Right atrium auricular region (tissue), 2 donors: ENCODE measurements around the gene HS3ST3A1. TPM values are rescaled to one million over a fixed set of nuclear protein-coding genes. Genes with fewer than 3 reads are reported as not detected.

ENCODE experiments used
- DNase-seq: peaks from one replicate; pipeline ENCODE4 v3.0.0-alpha.2; 2019; ENCODE audit warnings: low spot score
- H3K27ac ChIP-seq, 2 donors: fragments of 200-600 bp; sonication (generic); 1 replicate in 1 of 2; 2 replicates in 1 of 2; pipeline ENCODE4 v1.5.1; 2016 to 2019
- H3K27me3 ChIP-seq, 2 donors: fragments of 200-600 bp; sonication (generic); one replicate each; pipeline versions ENCODE4 v1.5.1 to v1.6.0; 2017 to 2019
- H3K36me3 ChIP-seq: fragments of 200-600 bp; sonication (generic); one replicate; pipeline ENCODE4 v1.5.1; 2016
- H3K4me1 ChIP-seq, 2 donors: fragments of 200-600 bp; sonication (generic); one replicate each; pipeline versions ENCODE4 v1.5.1 to v1.6.0; 2017 to 2019
- H3K4me3 ChIP-seq, 2 donors: fragments of 200-600 bp; sonication (generic); 1 replicate in 1 of 2; 2 replicates in 1 of 2; pipeline ENCODE4 v1.5.1; 2017 to 2019; ENCODE audit warnings: mild to moderate bottlenecking in 1 of 2, moderate library complexity in 1 of 2
- H3K9me3 ChIP-seq, 2 donors: fragments of 200-600 bp; sonication (generic); one replicate each; pipeline ENCODE4 v1.5.1; 2019
- total RNA-seq, 2 donors: library from RNA; depleted of rRNA; stranded (reverse); fragments of >200 nt; gene quantifications; one replicate each; pipeline ENCODE4 v1.1.0, GENCODE V29; 2016
- TF ChIP-seq, protein P1 (sequence below), 2 donors: fragments of 200-600 bp; sonication (generic); IDR thresholded peaks; one replicate each; pipeline ENCODE4 v1.5.1; 2019; ENCODE audit warnings: antibody characterized with exemption in 2 of 2

Gene HS3ST3A1
- total RNA-seq, 2 donors from 2014 or later: 5.6 TPM; not detected in 1

GRCh38 chr17:13495423-13495822 is 106.3 kb downstream of the HS3ST3A1 start:
- TF ChIP-seq, protein P1, sequence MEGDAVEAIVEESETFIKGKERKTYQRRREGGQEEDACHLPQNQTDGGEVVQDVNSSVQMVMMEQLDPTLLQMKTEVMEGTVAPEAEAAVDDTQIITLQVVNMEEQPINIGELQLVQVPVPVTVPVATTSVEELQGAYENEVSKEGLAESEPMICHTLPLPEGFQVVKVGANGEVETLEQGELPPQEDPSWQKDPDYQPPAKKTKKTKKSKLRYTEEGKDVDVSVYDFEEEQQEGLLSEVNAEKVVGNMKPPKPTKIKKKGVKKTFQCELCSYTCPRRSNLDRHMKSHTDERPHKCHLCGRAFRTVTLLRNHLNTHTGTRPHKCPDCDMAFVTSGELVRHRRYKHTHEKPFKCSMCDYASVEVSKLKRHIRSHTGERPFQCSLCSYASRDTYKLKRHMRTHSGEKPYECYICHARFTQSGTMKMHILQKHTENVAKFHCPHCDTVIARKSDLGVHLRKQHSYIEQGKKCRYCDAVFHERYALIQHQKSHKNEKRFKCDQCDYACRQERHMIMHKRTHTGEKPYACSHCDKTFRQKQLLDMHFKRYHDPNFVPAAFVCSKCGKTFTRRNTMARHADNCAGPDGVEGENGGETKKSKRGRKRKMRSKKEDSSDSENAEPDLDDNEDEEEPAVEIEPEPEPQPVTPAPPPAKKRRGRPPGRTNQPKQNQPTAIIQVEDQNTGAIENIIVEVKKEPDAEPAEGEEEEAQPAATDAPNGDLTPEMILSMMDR (IDR thresholded peaks at IDR 0.05): no peak
- Histone ChIP-seq H3K4me3 (no peak overlapping the region), H3K9me3 (no peaks in the 10 kb centered on the region)

DNA sequence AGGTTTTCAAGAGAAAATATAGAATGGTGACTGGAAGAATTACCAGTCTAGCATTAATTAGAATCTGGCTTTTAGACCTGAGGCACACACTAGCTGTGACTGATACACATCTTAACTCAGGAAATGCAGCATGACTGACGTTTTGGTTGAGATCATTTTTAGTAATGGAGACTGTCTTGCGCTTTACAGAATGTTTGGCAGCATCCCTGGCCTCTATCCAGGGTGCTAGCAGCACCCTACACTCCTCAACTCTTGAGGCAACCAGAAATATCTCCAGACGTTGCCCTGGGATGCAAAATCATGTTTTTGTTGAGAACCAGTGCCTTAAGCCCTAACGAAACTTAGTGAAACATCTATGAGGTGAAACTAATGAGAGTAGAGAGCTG is 109.0 kb downstream of the HS3ST3A1 start:
- no peak overlapping the region for H3K27ac ChIP-seq

More at GRCh38 chr17:13495423-13495822, 106.3 kb downstream of the HS3ST3A1 start:
- no peak for DNase-seq
- Histone ChIP-seq H3K4me1 (no peaks in the 10 kb centered on the region), H3K27ac (no peak overlapping the region), H3K27me3 (no peaks in the 10 kb centered on the region), H3K36me3 (no peaks in the 10 kb centered on the region)

GRCh38 chr17:13491916-13492736 is 109.6 kb downstream of the HS3ST3A1 start:
- Histone ChIP-seq H3K4me1 (no peaks in the 10 kb centered on the region), H3K36me3 (no peaks in the 10 kb centered on the region), H3K27ac (no peak overlapping the region), H3K4me3 (no peak overlapping the region), H3K9me3 (no peaks in the 10 kb centered on the region), H3K27me3 (no peaks in the 10 kb centered on the region)
- TF ChIP-seq, protein P1 (IDR thresholded peaks at IDR 0.05): no peak
- DNase-seq: no peak

More for the DNA sequence above, 109.0 kb downstream of the HS3ST3A1 start:
- Histone ChIP-seq H3K9me3 (no peaks in the 10 kb centered on the region), H3K27me3 (no peaks in the 10 kb centered on the region), H3K4me3 (no peak overlapping the region), H3K4me1 (no peaks in the 10 kb centered on the region), H3K36me3 (no peaks in the 10 kb centered on the region)
- TF ChIP-seq, protein P1 (IDR thresholded peaks at IDR 0.05): no peak
- DNase-seq: no peak

DNA sequence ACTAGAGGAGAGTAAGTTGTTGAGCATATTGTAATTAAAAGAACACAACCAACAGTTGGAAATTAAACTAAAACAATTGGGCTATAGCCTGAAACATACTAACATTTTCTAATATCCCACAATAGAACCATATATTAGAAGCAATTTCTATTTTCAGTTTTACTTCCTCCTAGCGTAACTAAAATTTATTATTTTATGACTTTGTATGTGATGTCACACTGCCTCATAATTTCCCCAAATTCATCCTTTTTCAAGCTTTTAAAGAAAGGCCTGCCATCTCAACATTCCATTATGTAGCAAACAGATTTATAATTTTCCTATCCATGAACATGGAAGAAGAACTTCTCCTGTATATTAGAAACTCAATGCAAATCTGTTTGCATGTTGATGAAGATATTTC is 110.2 kb downstream of the HS3ST3A1 start:
- TF ChIP-seq, protein P1 (IDR thresholded peaks at IDR 0.05): no peak
- no peaks in the 10 kb centered on the region for H3K27me3 ChIP-seq
- H3K36me3 ChIP-seq: no peaks in the 10 kb centered on the region
- no peak for DNase-seq
- H3K4me3 ChIP-seq: no peak overlapping the region
- no peak overlapping the region for H3K27ac ChIP-seq
- H3K9me3 ChIP-seq: no peaks in the 10 kb centered on the region
- no peaks in the 10 kb centered on the region for H3K4me1 ChIP-seq

- DNase-seq: no peak
- Histone ChIP-seq H3K4me1 (no peaks in the 10 kb centered on the region), H3K4me3 (no peak overlapping the region), H3K27ac (no peak overlapping the region), H3K9me3 (no peaks in the 10 kb centered on the region), H3K36me3 (no peaks in the 10 kb centered on the region), H3K27me3 (no peaks in the 10 kb centered on the region)
- TF ChIP-seq, protein P1 (IDR thresholded peaks at IDR 0.05): no peak
These were observed 110.7 kb downstream of the HS3ST3A1 start for GRCh38 chr17:13490906-13491482.
